GM12873 (cell line): ENCODE results near the gene XXYLT1.

Experiments used
- CTCF ChIP-seq: IDR thresholded peaks from 2 replicates; pipeline ENCODE4 v1.5.1; 2012; ENCODE audit warnings: low read depth, mild to moderate bottlenecking, moderate library complexity, low read length, control low read depth; ENCODE audit not compliant: insufficient read depth; ENCODE audit errors: missing control alignments

Gene XXYLT1

GRCh38 chr3:195187609-195188425 lies 83.1 kb downstream of the XXYLT1 start:
- TF ChIP-seq CTCF, result no peak

GRCh38 chr3:195186041-195186709 lies 84.8 kb downstream of the XXYLT1 start:
- TF ChIP-seq CTCF, result no peak

- TF ChIP-seq CTCF, result no peak
Observed at GRCh38 chr3:195185583-195185982, 85.4 kb downstream of the XXYLT1 start.

- TF ChIP-seq CTCF, result no peak
Observed at GRCh38 chr3:195184716-195185421, 86.1 kb downstream of the XXYLT1 start.

- TF ChIP-seq CTCF, result no peak
Observed at GRCh38 chr3:195183071-195183776, 87.7 kb downstream of the XXYLT1 start.

GRCh38 chr3:195182470-195182795 lies 88.5 kb downstream of the XXYLT1 start:
- TF ChIP-seq CTCF, result no peak
